GM18907 (cell line): Measurements from ENCODE around the gene GDA.
"Not testable (repeated sequence)": the region's sequence is repeated elsewhere in the genome, so short reads cannot be mapped to it uniquely, and the experiment has no call there.

Experiments
- ATAC-seq: cut with Tn5 transposase; IDR thresholded peaks from one replicate; pipeline ENCODE4 v1.9.1; 2021; ENCODE audit warnings: mild to moderate bottlenecking, moderate library complexity; ENCODE audit not compliant: unreplicated experiment

GDA gene

DNA sequence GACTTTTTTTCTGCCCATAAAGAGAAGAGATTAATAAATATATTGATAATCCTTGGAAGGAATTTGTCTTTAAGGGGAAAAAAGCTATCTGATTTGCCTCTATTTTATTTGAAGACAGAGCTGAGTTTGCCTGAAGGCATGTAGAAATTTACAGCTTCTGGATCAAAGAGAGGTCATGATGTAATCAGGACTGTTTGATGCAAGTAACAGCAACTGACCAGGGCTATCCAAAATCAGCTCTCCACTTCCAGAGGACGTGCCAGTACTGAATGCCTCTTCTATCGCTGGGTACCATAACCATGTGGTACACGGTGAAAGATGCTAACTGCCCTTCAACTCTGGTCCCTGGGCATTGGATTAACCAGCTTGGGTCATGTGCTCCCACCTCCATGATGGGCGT is 125.2 kb downstream of the GDA start:
- ATAC-seq = no peak

- no peak for ATAC-seq
Observed at GRCh38 chr9:72274916-72275315, 125.7 kb downstream of the GDA start.

GRCh38 chr9:72276429-72276828 is 127.2 kb downstream of the GDA start:
- ATAC-seq = no peak

GRCh38 chr9:72278959-72279358 is 129.7 kb downstream of the GDA start:
- peak; percentile 77 for ATAC-seq

DNA sequence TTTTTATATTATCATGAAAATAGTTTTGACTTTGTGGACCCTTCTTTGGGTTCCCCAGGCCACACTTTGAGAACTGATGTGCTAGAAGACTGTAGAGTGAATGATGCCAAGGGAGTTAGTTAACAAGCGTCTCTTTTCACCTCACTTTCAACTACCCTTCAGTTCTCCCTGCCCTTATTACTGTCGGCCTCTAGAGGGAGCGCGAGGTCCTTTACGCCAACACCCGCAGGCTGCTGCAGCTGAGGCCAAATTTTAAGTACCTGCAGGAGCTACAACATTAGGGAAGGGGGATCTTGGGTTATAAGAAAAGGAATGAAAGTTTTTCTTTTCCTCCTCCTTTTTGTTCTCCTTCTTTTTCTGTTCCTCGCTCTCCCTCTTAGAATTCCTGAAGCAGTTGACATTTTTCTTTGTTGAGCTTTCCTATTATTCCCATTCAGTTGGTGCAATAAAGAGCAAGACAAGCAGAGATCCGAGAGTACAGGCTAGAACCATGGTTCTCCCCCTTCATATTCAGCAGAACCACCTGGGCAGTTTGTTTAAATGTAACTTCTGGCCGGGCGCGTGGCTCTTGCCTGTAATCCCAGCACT is 131.8 kb downstream of the GDA start:
- peak; percentile 91 for ATAC-seq

DNA sequence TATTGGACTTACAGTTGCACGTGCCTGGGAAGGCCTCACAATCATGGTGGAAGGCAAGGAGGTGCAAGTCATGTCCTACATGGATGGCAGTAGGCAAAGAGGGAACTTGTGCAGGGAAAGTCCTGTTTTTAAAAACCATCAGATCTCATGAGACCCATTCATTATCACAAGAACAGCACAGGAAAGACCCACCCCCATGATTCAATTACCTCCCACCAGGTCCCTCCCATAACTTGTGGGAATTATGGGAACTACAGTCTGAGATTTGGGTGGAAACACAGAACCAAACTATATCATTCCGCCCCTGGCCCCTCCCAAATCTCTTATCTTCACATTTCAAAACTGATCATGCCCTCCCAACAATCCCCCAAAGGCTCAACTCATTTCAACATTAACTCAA is 140.2 kb downstream of the GDA start:
- no peak for ATAC-seq

- ATAC-seq = no peak
Observed at GRCh38 chr9:72290311-72290710, 141.1 kb downstream of the GDA start.

- ATAC-seq = not testable (repeated sequence)
Observed at GRCh38 chr9:72291576-72291975, 142.3 kb downstream of the GDA start.

- ATAC-seq = peak; percentile 43
Observed at GRCh38 chr9:72292256-72292682, 143.0 kb downstream of the GDA start.

- ATAC-seq = no peak
Observed at GRCh38 chr9:72292874-72293607, 143.8 kb downstream of the GDA start.

- no peak for ATAC-seq
Observed at GRCh38 chr9:72294936-72295335, 145.7 kb downstream of the GDA start.

GRCh38 chr9:72297516-72297915 is 148.3 kb downstream of the GDA start:
- no peak for ATAC-seq

GRCh38 chr9:72299017-72299603 is 149.9 kb downstream of the GDA start:
- no peak for ATAC-seq

- no peak for ATAC-seq
Observed at GRCh38 chr9:72300873-72301272, 151.6 kb downstream of the GDA start.
